ENCODE measurements around the gene BYSL.

DNA sequence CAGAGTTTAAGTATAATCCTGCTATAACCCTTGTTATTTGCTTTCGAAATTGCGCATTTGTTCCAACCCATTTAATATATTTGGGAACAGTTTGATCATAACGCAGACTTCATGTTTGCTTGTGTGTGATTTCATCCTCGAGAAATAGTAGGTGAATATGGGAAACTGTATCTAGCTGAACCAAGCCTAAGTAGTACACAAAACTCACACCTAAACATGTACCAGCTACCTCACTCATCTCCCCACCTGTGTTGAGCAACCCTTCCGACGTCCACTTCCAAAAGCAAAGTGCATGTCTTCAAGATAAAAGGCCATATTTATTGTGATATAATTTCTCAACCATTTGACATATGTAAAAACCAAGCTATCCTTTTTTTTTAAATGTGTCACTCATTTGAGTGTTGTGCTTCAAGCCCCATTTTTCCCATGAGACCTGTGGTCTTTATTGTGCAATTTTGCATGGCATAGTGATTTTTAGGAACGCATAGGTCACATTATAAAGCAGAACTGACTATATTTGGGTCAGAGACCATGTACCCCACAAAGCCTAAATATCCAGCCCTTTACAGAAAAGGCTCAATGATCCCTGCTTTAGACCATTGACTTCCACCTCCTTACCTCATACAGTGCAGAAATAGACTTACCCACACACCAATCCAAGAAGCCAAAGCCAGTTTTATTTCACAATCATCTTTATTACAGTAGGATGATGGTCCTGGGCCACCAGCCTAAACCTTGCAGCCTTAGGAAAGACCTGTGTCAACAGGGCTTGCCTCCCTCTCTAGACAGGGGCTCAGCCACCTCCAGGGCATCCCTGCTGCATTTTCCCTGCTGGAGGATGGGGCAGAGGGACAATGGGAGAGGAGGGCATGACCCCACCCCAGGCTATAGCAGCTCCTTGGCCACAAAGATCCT, 13.2 kb downstream of the BYSL start:
- TF ChIP-seq, protein P1, sequence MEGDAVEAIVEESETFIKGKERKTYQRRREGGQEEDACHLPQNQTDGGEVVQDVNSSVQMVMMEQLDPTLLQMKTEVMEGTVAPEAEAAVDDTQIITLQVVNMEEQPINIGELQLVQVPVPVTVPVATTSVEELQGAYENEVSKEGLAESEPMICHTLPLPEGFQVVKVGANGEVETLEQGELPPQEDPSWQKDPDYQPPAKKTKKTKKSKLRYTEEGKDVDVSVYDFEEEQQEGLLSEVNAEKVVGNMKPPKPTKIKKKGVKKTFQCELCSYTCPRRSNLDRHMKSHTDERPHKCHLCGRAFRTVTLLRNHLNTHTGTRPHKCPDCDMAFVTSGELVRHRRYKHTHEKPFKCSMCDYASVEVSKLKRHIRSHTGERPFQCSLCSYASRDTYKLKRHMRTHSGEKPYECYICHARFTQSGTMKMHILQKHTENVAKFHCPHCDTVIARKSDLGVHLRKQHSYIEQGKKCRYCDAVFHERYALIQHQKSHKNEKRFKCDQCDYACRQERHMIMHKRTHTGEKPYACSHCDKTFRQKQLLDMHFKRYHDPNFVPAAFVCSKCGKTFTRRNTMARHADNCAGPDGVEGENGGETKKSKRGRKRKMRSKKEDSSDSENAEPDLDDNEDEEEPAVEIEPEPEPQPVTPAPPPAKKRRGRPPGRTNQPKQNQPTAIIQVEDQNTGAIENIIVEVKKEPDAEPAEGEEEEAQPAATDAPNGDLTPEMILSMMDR (IDR thresholded peaks at IDR 0.05; ENCODE audit: low read depth, low read length) = no peak
- TF ChIP-seq EZH2phosphoT487 (IDR thresholded peaks at IDR 0.05; ENCODE audit: low read depth) = no peak
